CD4-positive, alpha-beta T cell treated with Interleukin-4 for 1 hour (primary cell): Measurements from ENCODE around the gene STARD7.
"Not testable (repeated sequence)": the region's sequence is repeated elsewhere in the genome, so short reads cannot be mapped to it uniquely, and the experiment has no call there.

Experiments used
- DNase-seq, 2 donors: peaks; one replicate each; pipeline ENCODE4 v3.0.0-alpha.2; 2020 to 2022

Gene STARD7

GRCh38 chr2:96160366-96160765, 48.3 kb downstream of the STARD7 start:
- not testable (repeated sequence) for DNase-seq

DNA sequence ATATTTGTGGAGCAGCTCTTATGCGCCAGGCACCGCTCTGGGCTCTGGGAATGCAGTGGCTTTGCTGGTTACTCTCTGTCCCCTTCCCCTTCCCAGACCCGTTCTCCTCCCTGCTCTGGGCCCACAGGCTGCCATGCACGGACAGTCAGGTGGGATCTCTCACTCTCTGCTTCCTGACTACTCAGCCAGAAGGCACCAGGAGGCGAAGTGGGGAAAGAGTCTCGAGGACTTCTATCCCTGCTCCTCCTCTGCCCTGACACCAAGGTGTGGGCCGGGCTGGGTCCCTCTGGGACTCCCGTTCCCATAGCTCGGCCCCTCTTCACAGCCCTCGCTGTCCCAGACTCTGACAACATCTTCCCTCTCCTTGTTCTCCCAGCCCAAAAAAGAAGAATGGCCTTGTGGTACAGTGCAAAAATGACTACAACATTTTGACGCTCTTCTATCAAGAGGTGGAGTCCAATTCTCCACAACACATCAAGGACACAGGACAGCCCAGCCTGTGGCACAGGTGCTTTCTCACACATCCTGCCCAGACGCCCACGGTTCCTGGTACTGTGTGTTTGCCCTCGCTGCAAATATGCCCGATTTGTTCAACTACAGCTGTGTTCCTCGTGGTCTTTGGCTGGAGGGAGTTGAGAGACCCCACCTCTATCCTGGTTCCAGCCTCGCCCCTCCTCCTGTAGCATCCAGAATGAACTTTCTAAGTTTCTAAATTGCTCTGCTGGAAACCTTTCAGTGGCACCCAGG, 49.4 kb downstream of the STARD7 start:
- DNase-seq: peak; percentile 43 to 51

GRCh38 chr2:96158554-96158940, 50.1 kb downstream of the STARD7 start:
- no peak for DNase-seq

DNA sequence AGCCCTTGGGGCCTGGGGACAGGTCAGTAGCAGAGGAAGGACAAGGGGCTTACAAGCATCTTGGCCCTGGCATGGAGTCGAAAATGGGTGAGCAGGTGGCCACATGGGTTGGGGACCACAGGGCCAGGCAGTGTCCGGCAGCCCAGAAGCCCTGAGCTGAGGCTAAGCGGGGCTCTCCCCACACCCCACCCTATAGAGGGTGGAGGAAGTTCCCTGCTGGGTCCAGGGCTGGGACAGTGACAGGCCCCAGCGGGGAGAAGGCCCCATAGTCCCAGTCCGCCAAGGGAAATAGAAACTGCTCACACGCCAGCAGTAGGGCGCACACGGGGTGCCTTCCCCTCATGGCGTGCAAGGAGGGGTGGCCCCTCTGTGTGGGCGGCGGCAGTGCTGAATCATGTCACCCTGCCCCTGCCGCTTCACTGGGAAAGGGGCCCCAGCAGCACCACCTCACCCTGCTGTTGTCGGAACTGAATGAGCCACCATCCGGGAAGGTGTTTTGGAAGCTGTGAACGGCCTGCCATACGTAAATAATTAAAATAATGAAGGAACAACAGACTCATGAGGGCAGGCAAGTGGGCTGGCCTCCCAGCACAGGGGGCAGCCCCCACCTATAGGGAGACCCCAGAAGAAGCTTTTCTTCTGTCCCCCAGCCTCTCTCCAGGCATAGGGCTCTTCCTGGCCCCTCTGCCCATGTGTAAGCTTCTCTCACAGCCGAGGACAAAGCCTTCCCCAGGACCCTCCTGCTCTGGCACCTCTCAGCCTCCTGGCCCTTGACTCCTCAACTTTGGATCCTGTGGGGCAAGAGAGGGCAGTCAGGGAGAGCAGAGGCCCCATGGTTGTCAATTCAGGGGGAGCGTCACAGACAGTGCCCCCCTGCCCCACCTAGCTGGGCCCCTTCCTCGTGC, 50.7 kb downstream of the STARD7 start:
- DNase-seq: peak; percentile 67 to 74

DNA sequence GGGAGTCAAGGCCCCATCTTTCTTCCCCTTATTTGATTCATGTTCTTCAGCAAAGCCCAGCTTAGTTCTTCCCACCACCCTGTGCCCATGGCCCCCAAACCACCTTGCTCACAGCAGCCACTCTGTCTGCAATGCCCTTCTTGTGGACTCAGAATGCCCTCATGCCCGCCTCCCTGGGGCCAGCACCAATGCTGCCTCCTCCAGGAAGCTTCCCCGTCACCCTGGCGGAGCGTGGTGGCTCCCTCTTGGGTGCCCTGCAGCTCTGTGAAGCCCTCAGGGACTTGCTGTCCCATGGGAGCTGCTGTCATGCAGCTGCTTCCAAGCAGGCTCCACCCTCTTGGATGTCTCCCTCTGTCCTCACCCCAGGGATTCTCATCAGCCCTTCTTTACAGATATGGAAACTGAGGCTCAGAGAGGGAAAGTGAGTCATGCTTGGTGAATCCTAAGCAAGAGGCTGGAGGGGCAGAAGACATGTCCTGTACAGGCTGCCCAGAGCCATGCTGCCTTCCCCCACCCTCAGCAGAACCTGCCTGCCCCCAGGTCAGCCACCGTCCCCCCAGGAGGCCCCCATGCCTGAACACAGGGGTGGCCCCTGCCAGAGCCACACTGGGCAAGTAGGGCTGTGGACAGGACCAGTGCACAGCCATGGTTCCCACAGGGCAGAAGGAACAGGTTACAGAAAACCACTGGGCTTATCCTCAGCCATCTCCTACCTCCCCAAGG, 51.5 kb downstream of the STARD7 start:
- DNase-seq: no peak

GRCh38 chr2:96156011-96156820, 52.4 kb downstream of the STARD7 start:
- DNase-seq: peak; percentile 47 to 66

GRCh38 chr2:96154506-96155380, 53.9 kb downstream of the STARD7 start:
- DNase-seq: no peak

DNA sequence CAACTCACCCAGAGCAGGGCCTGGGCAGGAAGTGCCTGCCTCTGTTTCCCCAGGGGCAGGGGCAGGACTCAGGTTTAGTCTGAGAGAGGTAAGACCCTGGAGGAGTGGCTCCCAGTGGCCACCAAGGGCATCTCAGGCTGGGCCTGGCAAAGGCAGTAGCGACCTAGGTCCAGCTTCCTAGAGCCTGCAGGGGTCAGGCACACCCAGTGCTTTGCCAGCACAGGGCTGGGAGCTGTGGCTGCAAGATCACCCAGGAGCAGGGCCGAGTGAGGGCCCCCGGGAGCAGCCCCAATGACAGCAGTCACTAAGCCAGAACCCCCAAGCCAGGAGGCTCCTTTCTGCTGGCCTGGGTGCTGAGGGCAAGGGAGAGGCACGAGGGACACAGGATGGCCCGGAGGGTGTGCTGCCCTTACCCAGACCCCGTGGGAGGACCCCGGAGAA, 54.6 kb downstream of the STARD7 start:
- no peak for DNase-seq

DNA sequence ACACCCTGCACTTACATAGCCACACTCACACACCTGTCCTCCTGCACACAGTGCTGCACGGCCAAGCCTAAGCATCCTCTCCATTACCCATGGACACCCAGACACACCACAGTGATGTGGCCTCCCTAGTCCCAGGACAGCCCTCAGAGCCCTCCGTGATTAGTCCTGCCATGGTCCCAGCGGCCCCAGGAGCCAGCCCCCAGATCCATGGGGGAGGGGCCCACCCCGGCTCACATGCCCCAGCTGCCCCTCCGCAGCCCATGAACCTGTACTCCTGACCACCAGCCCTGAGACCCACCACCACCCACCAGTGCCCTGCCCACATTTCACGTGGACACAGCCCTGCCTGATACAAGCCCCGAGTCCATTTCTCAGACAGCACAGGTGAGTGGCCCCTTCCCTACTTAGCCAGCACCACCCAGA, 55.3 kb downstream of the STARD7 start:
- DNase-seq: no peak

DNA sequence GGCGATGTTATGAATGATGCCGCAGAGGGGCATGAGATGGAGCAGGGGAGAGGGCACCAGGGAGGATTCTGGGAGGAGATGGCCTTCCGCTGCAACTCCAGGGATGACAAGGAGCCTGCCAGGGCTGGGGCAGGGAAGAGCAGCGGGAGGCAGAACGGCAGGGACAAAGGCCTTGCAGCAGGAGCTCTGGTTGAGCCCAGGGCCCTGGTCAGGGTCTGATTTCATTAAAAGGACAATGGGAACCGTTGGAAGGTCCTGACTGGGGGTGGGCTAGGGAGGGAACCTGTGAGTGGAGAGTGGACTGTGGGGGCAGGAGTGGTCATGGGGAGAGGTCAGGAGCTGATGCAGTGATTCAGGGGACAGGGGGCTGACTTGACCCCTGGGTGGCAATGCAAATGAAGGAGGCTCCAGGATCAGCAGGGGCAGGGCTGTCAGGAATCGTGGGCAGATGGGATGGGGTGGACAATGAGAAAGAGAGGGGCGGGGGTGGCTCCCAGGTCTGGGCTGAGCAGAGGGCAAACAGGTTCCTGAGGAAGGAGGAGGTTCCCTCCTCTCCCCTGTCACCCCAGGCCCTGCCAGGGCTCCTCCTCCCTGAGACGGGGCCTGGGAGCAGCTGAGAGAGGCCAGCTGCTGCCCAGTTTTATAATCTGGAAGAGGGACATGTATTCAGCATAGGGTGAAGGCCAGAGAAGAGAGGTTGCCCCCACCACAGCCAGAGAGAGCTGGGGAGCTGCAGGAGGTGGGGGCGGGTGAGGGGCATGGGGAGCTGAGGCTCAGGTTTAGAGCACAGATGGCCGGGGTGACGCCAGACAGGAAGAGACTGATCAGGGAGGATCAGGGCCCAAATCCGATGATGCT, 56.1 kb downstream of the STARD7 start:
- DNase-seq: no peak

GRCh38 chr2:96151595-96152303, 56.9 kb downstream of the STARD7 start:
- no peak for DNase-seq

DNA sequence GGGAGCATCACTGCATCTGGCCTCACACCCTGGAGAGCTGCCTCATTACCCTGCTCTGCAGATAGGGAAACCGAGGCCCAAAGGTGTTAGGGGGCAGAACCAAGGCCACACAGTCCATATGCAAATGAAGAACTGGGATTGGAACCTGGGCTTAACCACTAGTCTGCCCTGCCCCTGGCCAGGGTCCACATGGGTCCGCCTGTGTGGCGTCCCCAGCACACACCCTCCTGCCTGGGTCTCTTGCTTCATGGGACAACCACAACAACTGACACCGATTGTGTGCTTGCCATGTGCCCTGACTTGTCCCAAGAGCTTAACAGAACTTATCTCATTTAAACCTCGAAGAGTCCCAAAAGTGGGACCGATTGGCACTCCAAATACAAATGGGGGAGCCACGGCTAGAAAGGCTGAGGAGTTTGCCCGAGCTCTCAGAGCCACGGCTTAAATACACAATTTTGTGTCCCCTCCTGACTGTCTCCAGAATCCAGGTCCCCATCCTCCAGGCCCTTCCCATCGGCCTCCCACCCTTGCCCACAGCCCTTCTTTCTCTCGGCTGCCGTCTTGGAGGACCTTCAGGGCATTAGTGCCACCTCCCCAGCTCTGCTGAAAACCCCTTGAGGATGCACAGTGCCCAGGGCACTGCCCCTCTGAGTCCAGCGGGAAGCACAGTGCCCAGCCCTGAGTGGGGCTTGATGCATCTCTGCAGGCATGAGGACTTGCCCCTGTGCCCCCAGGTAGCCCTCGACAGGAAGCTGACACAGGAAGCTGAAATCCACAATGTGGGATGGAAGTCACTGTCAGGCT, 57.6 kb downstream of the STARD7 start:
- no peak for DNase-seq

DNA sequence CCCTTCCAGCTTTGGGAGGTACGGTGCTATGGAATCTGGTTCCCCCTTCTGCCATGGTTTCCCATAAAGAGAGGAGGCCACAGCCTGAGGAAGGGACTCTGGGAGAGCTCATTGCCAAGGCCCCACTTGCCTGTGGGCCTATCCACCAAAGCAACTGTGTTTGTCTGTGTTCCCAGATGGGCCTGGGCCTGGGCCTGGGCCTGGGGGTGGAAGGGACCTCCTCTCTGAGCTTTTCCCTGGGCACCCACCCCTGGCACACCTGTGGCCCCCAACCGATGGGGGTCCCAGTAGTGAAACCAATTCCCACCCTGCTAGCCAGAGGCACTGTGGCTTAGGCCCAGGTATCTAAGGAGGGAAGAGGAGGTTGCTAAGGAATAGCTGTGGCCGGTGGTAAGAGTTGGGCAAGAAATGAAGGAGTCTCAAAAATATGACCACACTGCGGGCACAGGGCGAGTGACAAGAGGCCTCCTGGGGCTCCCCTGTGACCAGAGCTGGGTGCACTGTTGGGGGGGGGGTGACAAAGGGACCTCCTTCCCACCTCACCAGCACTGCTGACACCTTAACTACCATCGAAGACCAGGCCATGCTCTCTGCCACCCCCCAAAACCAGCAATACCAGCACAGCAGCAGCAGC, 58.5 kb downstream of the STARD7 start:
- DNase-seq: no peak

GRCh38 chr2:96148410-96149217, 60.0 kb downstream of the STARD7 start:
- peak; percentile 97 to 99 for DNase-seq

DNA sequence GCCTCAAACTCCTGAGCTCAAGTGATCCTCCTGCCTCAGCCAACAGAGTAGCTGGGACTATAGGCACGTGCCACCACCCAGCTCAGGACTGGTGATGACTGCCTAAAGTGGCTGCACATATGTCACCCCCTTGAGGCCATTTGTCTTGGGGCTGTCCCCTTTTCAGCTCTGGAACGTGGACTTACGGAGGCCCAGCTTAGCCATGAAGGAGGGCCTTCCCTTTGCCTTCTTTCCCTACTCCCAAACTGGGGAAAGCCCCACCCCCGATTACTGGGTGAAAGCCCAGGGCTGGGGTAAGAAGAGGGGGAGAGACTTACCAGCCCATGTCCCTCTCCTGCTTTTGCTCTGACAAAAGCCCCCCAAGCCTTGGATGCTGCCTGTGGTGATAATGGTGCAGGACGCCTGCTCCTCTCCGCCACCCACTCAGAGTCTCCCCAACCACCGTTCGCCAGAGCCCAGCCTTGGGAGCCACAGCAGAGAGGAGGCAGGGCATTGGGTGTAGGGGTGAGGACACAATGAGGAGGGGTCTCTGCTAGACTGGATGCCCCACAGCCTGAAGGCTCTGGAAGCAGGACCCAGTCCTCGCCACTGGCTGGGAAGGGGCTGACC, 60.9 kb downstream of the STARD7 start:
- DNase-seq: no peak

DNA sequence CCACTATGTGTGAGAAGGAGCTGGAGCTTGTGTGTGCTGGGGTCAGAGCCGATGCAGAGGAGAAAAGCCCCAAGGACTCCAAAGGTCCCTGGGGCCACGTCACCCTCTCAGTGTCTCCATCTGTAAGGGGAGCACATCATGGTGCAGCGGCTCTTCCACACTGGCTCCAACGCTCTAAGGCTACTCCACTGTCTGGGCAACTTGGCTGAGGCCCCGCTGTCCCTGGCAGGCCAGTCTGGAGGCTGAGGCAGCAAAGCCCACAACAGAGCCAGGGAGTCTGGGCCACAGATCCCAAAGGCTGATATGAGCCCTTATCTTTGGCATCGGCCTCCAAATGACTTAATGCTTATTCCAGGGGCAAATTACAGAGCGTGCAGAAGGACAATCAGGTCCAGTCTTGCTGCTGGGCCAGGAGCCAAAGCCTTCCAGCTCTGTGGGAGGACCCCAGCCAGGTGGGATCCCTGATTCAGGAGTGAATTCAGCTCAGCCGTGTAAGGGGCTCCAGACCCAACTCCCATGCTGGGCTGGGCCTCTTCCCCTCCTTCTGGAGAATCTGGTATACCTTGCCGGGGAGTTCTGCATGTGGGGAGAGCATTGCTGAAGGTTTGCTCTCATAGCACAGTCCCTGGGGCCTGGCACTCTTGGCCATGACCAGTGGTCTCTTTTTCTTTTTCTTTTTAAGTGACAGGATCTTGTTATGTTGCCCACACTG, 61.6 kb downstream of the STARD7 start:
- DNase-seq: peak in 1 of 2 donors; percentile 40
